Measurements from ENCODE around the gene CASKIN1.

The CASKIN1 gene

GRCh38 chr16:2173916-2174315 is 22.5 kb downstream of the CASKIN1 start:
- DNase-seq (ENCODE audit: low spot score), result no peak

GRCh38 chr16:2173366-2173765 is 23.0 kb downstream of the CASKIN1 start:
- DNase-seq (ENCODE audit: low spot score), result no peak

- DNase-seq (ENCODE audit: low spot score), result no peak
Observed at GRCh38 chr16:2172688-2173335, 23.6 kb downstream of the CASKIN1 start.

- no peak for DNase-seq (ENCODE audit: low spot score)
Observed at GRCh38 chr16:2171601-2172178, 24.7 kb downstream of the CASKIN1 start.

- no peak for DNase-seq (ENCODE audit: low spot score)
Observed at GRCh38 chr16:2170587-2171435, 25.6 kb downstream of the CASKIN1 start.

- DNase-seq (ENCODE audit: low spot score), result no peak
Observed at GRCh38 chr16:2170080-2170479, 26.3 kb downstream of the CASKIN1 start.

DNA sequence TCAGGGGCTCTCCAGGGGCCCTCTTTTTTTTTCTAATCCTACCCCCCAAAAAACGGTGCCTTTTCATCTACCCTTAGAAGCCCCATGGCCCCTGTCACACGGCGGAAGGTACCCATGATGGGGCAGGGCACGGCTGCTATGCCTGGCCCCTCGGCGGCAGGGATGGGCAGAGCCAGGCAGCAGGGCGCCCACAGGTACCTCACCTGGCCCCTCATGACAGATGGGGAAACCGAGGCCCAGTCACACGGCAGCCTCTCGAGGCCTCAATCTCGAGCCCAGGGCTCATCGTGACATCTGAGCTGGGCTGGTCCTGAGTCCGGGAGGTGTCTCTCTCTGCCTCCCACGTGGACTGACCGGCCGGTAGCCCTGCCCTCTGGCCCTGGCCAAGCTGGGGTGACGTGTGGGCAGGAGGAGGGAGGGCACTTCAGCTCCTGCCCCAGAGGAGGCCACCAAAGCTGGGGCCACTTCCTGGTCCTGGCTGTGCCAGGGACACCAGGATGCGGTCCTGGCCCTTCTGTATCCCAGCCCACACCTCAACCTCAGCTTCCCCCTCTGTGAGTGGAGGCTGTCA is 29.3 kb downstream of the CASKIN1 start:
- DNase-seq (ENCODE audit: low spot score), result no peak

DNA sequence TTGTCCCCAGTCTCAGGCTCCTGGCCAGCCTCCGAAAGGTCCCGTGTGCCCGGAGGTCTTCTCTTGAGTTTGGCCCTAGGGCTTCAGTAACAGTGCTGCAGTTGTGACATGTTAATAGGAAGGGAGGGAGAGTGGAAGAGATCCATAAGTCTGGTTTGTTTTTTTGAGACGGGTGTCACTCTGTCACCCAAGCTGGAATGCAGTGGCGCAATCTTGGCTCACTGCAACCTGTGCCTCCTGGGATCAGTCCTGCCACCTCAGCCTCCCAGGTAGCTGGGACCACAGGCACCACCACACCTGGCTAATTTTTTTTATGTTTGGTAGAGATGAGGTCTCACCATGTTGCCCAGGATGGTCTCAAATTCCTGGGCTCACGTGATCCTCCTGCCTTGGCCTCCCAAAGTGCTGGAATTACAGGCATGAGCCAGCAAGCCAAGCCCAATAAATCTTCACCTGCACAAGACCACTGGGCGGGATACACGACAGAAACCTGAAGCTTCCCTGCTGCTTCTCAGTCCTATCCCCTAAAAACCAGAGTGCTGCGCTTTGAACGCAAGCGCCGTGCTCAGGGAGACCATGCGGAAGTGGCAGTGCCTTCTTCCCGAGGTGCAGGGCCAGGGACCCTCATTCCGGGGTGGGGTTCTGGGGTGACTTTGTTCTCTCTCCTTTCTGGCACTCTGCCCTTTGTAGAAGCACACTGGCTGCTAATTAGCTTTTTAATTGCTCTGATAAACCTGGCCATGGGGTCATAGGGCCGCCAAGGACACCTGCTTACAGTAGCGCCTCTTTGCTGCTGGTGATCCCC is 29.9 kb downstream of the CASKIN1 start:
- no peak for DNase-seq (ENCODE audit: low spot score)

DNA sequence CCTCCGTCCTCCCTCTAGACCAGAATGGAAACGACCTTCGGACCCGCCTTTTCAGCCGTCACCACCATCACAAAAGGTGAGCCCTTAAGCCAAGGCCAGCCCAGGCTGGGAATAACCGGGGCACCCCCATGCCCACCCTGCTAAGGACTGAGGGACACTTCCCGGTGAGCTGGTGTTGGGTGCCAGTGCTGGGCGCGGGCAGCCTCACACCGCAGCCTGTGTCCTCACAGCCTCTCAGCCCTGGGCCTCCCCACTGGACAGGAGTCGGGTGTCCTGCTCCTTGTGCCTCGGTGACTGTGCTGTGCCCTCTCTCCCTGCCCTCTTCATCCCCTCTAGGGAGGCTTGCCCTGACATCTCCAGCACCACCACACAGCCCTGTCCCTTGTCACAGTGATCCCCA is 30.5 kb downstream of the CASKIN1 start:
- no peak for DNase-seq (ENCODE audit: low spot score)

GRCh38 chr16:2163211-2163881 is 33.1 kb downstream of the CASKIN1 start:
- no peak for DNase-seq (ENCODE audit: low spot score)

GRCh38 chr16:2162676-2163118 is 33.7 kb downstream of the CASKIN1 start:
- no peak for DNase-seq (ENCODE audit: low spot score)

- no peak for DNase-seq (ENCODE audit: low spot score)
Observed at GRCh38 chr16:2161911-2162310, 34.5 kb downstream of the CASKIN1 start.

- peak; percentile 42 for DNase-seq (ENCODE audit: low spot score)
Observed at GRCh38 chr16:2160915-2161551, 35.4 kb downstream of the CASKIN1 start.

- DNase-seq (ENCODE audit: low spot score), result peak; percentile 54
Observed at GRCh38 chr16:2159175-2159838, 37.1 kb downstream of the CASKIN1 start.

- no peak for DNase-seq (ENCODE audit: low spot score)
Observed at GRCh38 chr16:2158262-2158638, 38.2 kb downstream of the CASKIN1 start.

- DNase-seq (ENCODE audit: low spot score), result no peak
Observed at GRCh38 chr16:2157480-2158261, 38.7 kb downstream of the CASKIN1 start.

GRCh38 chr16:2156849-2157224 is 39.6 kb downstream of the CASKIN1 start:
- DNase-seq (ENCODE audit: low spot score), result no peak

- peak; percentile 68 for DNase-seq (ENCODE audit: low spot score)
Observed at GRCh38 chr16:2155977-2156848, 40.2 kb downstream of the CASKIN1 start.
